Measurements from ENCODE around the gene NUDT6.
"Not testable (repeated sequence)": the region's sequence is repeated elsewhere in the genome, so short reads cannot be mapped to it uniquely, and the experiment has no call there.

NUDT6 gene

GRCh38 chr4:122873821-122874593 is 48.4 kb downstream of the NUDT6 start:
- no peak for DNase-seq

GRCh38 chr4:122873146-122873545 is 49.3 kb downstream of the NUDT6 start:
- no peak for DNase-seq

- not testable (repeated sequence) for DNase-seq
Observed at GRCh38 chr4:122868235-122868634, 54.2 kb downstream of the NUDT6 start.

- DNase-seq: no peak
Observed at GRCh38 chr4:122865425-122865824, 57.0 kb downstream of the NUDT6 start.

GRCh38 chr4:122863639-122864038 is 58.8 kb downstream of the NUDT6 start:
- DNase-seq: no peak

- no peak for DNase-seq
Observed at GRCh38 chr4:122861172-122861943, 61.0 kb downstream of the NUDT6 start.

GRCh38 chr4:122858705-122859104 is 63.7 kb downstream of the NUDT6 start:
- DNase-seq: no peak

GRCh38 chr4:122857160-122857559 is 65.2 kb downstream of the NUDT6 start:
- no peak for DNase-seq

GRCh38 chr4:122855353-122855890 is 67.0 kb downstream of the NUDT6 start:
- DNase-seq: no peak

- DNase-seq: no peak
Observed at GRCh38 chr4:122854447-122855352, 67.7 kb downstream of the NUDT6 start.

GRCh38 chr4:122851568-122851967 is 70.8 kb downstream of the NUDT6 start:
- DNase-seq: no peak

GRCh38 chr4:122849789-122850188 is 72.6 kb downstream of the NUDT6 start:
- DNase-seq: not testable (repeated sequence)

GRCh38 chr4:122847931-122848330 is 74.5 kb downstream of the NUDT6 start:
- no peak for DNase-seq

GRCh38 chr4:122845760-122846159 is 76.6 kb downstream of the NUDT6 start:
- no peak for DNase-seq

GRCh38 chr4:122845066-122845465 is 77.3 kb downstream of the NUDT6 start:
- DNase-seq: no peak

- DNase-seq: not testable (repeated sequence)
Observed at GRCh38 chr4:122844391-122844790, 78.0 kb downstream of the NUDT6 start.

- DNase-seq: no peak
Observed at GRCh38 chr4:122842984-122843531, 79.3 kb downstream of the NUDT6 start.
